ENCODE data around the gene CENPB.

DNA sequence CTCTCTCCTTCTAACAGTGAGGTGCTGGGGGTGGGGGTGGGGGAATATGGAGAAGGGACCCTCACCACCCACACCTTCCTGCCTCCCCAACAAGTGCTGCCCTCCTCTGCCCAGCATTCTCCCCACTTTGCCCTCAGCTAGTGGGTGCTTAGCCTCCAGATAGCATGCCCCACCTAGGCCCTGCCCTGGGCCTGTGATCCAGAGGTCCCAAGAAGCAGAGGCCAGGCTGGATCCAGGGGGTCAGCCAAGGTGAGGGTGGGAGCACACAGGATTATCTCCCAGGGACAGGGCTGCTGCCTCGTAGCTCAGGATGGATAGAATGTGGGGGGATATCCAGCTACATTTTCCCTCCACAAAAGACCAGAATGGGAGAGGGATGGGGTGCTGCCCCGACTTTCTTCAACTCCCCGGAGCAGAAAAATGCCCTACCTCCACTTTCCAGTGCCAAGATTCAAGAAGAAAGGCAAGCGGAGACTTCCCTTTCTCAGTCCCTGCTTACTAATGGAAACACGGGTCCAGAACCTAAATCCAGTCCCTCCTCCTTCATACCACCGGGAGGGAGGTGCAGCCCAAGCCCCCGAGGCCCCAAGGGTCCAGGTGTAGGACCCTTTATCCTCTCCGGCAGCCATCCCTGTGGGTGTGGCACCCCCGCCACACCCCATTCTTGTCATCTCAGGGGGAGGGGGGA lies 20.0 kb downstream of the CENPB start:
- TF ChIP-seq CTCF (IDR thresholded peaks at IDR 0.05) (no peak), POLR2A (IDR thresholded peaks at IDR 0.05) (no peak)
